HepG2 (cell line): Measurements from ENCODE around the gene SOCS3. TPM values are rescaled to one million over a fixed set of nuclear protein-coding genes. Genes with fewer than 3 reads are reported as not detected.

Experiments
- CBX1 ChIP-seq: IDR thresholded peaks from one replicate; pipeline ENCODE4 v1.6.1; 2016; ENCODE audit warnings: antibody characterized with exemption, low read depth
- CENPX ChIP-seq: sonication (generic); formaldehyde crosslinking; IDR thresholded peaks from 2 replicates; pipeline ENCODE4 v1.9.0; 2021; ENCODE audit warnings: mild to moderate bottlenecking, missing genetic modification reagents, moderate library complexity
- CHD4 ChIP-seq: fragments of 200-600 bp; sonication (generic); IDR thresholded peaks from 2 replicates; pipeline ENCODE4 v1.7.0; 2017; ENCODE audit warnings: mild to moderate bottlenecking, low read length, borderline replicate concordance
- DDIT3 ChIP-seq: sonication (generic); formaldehyde crosslinking; IDR thresholded peaks from 2 replicates; pipeline ENCODE4 v1.4.0; 2020; ENCODE audit warnings: mild to moderate bottlenecking, missing genetic modification reagents
- GATAD2A ChIP-seq: IDR thresholded peaks from 2 replicates; pipeline ENCODE4 v1.6.1; 2016
- KDM2A ChIP-seq: sonication (generic); formaldehyde crosslinking; IDR thresholded peaks from 2 replicates; pipeline ENCODE4 v1.4.0; 2020; ENCODE audit warnings: low read depth, missing genetic modification reagents, borderline replicate concordance
- MAFG ChIP-seq: sonication (generic); formaldehyde crosslinking; IDR thresholded peaks from 2 replicates; pipeline ENCODE4 v1.5.1; 2020; ENCODE audit warnings: mild to moderate bottlenecking, missing genetic modification reagents
- MEIS2 ChIP-seq: sonication (generic); formaldehyde crosslinking; IDR thresholded peaks from 2 replicates; pipeline ENCODE4 v1.9.0; 2021; ENCODE audit warnings: mild to moderate bottlenecking, missing genetic modification reagents
- NFE2L2 ChIP-seq: fragments of 150-350 bp; IDR thresholded peaks from 2 replicates; pipeline ENCODE4 v1.6.1; 2014; ENCODE audit warnings: low read length
- NFIB ChIP-seq: sonication (generic); formaldehyde crosslinking; IDR thresholded peaks from 2 replicates; pipeline ENCODE4 v1.9.0; 2021; ENCODE audit warnings: missing genetic modification reagents, mild to moderate bottlenecking, borderline replicate concordance
- PHF5A ChIP-seq: IDR thresholded peaks from one replicate; pipeline ENCODE4 v1.6.1; 2018; ENCODE audit warnings: low read depth, missing genetic modification reagents; ENCODE audit not compliant: unreplicated experiment
- RNF219 ChIP-seq: sonication (generic); formaldehyde crosslinking; IDR thresholded peaks from 2 replicates; pipeline ENCODE4 v1.5.0; 2020; ENCODE audit warnings: mild to moderate bottlenecking, missing genetic modification reagents
- YEATS2 ChIP-seq: sonication (generic); formaldehyde crosslinking; IDR thresholded peaks from 2 replicates; pipeline ENCODE4 v1.4.0; 2020; ENCODE audit warnings: missing genetic modification reagents, borderline replicate concordance
- ZBED4 ChIP-seq: sonication (generic); formaldehyde crosslinking; IDR thresholded peaks from 2 replicates; pipeline ENCODE4 v1.4.0; 2020; ENCODE audit warnings: missing genetic modification reagents, borderline replicate concordance
- ZMYM4 ChIP-seq: sonication (generic); formaldehyde crosslinking; IDR thresholded peaks from 2 replicates; pipeline ENCODE4 v1.8.1; 2023; ENCODE audit warnings: mild to moderate bottlenecking, missing genetic modification reagents
- ZNF12 ChIP-seq: sonication (generic); formaldehyde crosslinking; IDR thresholded peaks from 2 replicates; pipeline ENCODE4 v1.5.0; 2020; ENCODE audit warnings: missing genetic modification reagents
- ZNF263 ChIP-seq: sonication (generic); formaldehyde crosslinking; IDR thresholded peaks from 2 replicates; pipeline ENCODE4 v1.4.0; 2020; ENCODE audit warnings: missing genetic modification reagents
- ZNF563 ChIP-seq: sonication (generic); formaldehyde crosslinking; IDR thresholded peaks from 2 replicates; pipeline ENCODE4 v1.8.0; 2022; ENCODE audit warnings: mild to moderate bottlenecking, moderate library complexity, missing genetic modification reagents
- ZNF766 ChIP-seq: sonication (generic); formaldehyde crosslinking; IDR thresholded peaks from 2 replicates; pipeline ENCODE4 v1.5.0; 2020; ENCODE audit warnings: missing genetic modification reagents, borderline replicate concordance
- ZNF770 ChIP-seq: sonication (generic); formaldehyde crosslinking; IDR thresholded peaks from 2 replicates; pipeline ENCODE4 v1.5.0; 2020; ENCODE audit warnings: mild to moderate bottlenecking, missing genetic modification reagents
- ZNF816 ChIP-seq: sonication (generic); formaldehyde crosslinking; IDR thresholded peaks from 2 replicates; pipeline ENCODE4 v1.8.0; 2022; ENCODE audit warnings: missing genetic modification reagents, mild to moderate bottlenecking, borderline replicate concordance
- polyA plus RNA-seq, 8 experiments: library from polyadenylated mRNA; depleted of rRNA in 3 of 8; stranded (reverse) in 7 of 8; unstranded in 1 of 8; fragments of >200 nt; fragmentation: Illumina TruSeq in 4 of 8; extraction: Trizol in 4 of 8; gene quantifications; 2 replicates each; pipeline versions ENCODE4 v1.2.1 to v1.2.3, GENCODE V29; 2011 to 2016; ENCODE audit warnings: low read depth in 4 of 8, missing spikeins in 1 of 8, mixed read lengths in 1 of 8; ENCODE audit not compliant: insufficient read depth in 1 of 8
- total RNA-seq, 5 experiments: library from RNA; depleted of rRNA; stranded (reverse); fragments of >200 nt; fragmentation: Illumina TruSeq; extraction: Trizol; gene quantifications; 2 replicates each; pipeline ENCODE4 v1.2.3, GENCODE V29; 2016; ENCODE audit warnings: low read depth in 1 of 5

SOCS3 gene
- total and polyA plus RNA-seq, 2 of the 13 experiments (the other 11 are each of a cell fraction or from before 2014, with no cell fraction given): 0.77 to 2.4 TPM

GRCh38 chr17:78360371-78361224 lies 721 bp upstream of the SOCS3 start (continued):
- TF ChIP-seq ZBED4 (CRISPR knock-in tag) (peak; percentile 94), CENPX (CRISPR knock-in tag) (no peak), ZNF263 (CRISPR knock-in tag) (peak; percentile 67; the same call in 1 of the 2 replicates), GATAD2A (CRISPR knock-in tag) (peak; percentile 75), ZNF766 (CRISPR knock-in tag) (no peak), ZNF816 (no peak), PHF5A (peak; percentile 62), KDM2A (CRISPR knock-in tag) (peak; percentile 95), ZMYM4 (CRISPR knock-in tag) (peak; percentile 42; the same call in 1 of the 2 replicates), MEIS2 (CRISPR knock-in tag) (0 out of 2 replicates have a peak, but pooled peaks have one; percentile 68), ZNF563 (CRISPR knock-in tag) (0 out of 2 replicates have a peak, but pooled peaks have one; percentile 22), YEATS2 (peak; percentile 58; the same call in 1 of the 2 replicates), DDIT3 (CRISPR knock-in tag) (no peak), NFIB (CRISPR knock-in tag) (no peak), RNF219 (CRISPR knock-in tag) (no peak), CBX1 (peak; percentile 54), MAFG (no peak), ZNF770 (CRISPR knock-in tag) (peak; percentile 30; the same call in 1 of the 2 replicates), ZNF12 (CRISPR knock-in tag) (no peak), CHD4 (no peak), NFE2L2 (no peak)
